Measurements from ENCODE around the gene YIPF1. TPM values are rescaled to one million over a fixed set of nuclear protein-coding genes. Genes with fewer than 3 reads are reported as not detected.

The YIPF1 gene
- total RNA-seq, 4 donors from 2014 or later, result 14.9 to 26.1 (median 23.5) TPM

DNA sequence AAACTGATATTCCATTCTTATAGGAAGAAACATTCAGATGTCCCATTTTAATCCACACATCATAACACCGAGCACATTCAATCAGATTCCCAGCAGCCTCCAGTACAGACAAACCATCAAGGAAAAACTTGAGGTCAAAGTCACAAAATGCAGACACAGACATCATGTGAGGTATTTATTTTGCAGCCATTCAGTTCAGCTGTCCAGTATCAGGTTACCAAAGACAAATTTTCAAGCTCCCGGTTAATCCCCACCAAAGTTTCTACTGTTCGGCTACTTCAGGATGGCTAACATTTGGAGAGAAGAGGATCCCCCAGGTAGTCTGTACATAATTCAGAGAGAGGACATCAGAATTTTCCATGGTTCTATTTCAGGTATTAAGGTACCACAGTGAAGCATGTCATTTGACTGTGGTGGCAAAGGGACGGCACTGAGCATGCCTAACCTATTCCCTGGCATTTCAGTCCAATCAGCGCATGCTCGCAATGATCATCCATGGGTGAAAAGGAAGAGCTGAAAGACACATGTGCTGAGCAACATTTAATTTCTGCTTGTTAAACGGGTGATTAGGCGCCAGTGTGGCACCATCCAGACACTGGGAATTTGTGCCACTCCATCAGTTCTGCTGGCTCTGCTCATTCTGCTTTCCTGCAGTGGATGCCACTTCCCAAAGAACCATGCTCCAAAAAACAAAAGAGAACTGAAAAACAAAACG is 37.9 kb downstream of the YIPF1 start:
- peaks cover 53% of the 10 kb centered on the region for H3K36me3 ChIP-seq

DNA sequence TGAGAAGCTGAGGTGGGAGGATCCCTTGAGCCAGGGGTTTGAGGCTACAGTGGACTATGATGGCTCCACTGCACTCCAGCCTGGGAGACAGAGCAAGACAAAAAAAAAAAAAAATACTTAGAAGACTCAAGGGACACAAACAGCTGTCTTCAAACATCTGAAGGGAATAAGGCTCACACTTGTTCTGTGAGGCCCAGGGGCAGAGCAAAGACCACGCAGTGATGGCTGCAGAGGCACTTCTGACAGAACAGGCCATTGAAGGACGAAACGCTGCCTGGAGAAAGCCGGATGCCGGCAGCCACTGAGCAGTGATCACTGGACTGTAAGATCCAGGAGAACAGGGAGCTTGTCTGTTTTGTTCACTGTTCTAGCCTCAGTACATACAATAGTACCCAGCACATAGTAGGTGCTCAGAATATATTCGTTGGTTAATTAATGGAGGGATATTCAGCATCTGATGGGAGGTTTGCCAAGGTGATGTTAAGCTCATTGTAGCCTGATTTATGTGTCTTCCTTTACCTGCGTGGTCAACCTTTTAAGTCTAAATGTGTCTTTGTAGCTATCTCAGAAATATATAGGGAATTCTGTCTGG is 39.4 kb downstream of the YIPF1 start:
- H3K27ac ChIP-seq, result no peak overlapping the region
- no peak for DNase-seq (ENCODE audit: low spot score in 2 of 2)
- WGBS, result 78% methylated on average over 7 of the region's 7 CpGs
- no peaks in the 10 kb centered on the region for H3K27me3 ChIP-seq
- peaks cover 38% of the 10 kb centered on the region for H3K36me3 ChIP-seq
- no peaks in the 10 kb centered on the region for H3K4me1 ChIP-seq
- H3K4me3 ChIP-seq, result no peak overlapping the region
- no peaks in the 10 kb centered on the region for H3K9me3 ChIP-seq
- TF ChIP-seq EP300 (IDR thresholded peaks at IDR 0.05) (no peak), POLR2AphosphoS5 (IDR thresholded peaks at IDR 0.05) (no peak), POLR2A (IDR thresholded peaks at IDR 0.05) (no peak)
- TF ChIP-seq, protein P1, sequence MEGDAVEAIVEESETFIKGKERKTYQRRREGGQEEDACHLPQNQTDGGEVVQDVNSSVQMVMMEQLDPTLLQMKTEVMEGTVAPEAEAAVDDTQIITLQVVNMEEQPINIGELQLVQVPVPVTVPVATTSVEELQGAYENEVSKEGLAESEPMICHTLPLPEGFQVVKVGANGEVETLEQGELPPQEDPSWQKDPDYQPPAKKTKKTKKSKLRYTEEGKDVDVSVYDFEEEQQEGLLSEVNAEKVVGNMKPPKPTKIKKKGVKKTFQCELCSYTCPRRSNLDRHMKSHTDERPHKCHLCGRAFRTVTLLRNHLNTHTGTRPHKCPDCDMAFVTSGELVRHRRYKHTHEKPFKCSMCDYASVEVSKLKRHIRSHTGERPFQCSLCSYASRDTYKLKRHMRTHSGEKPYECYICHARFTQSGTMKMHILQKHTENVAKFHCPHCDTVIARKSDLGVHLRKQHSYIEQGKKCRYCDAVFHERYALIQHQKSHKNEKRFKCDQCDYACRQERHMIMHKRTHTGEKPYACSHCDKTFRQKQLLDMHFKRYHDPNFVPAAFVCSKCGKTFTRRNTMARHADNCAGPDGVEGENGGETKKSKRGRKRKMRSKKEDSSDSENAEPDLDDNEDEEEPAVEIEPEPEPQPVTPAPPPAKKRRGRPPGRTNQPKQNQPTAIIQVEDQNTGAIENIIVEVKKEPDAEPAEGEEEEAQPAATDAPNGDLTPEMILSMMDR (IDR thresholded peaks at IDR 0.05), result no peak

More for the DNA sequence above, 37.9 kb downstream of the YIPF1 start:
- Histone ChIP-seq H3K27me3 (no peaks in the 10 kb centered on the region), H3K9me3 (no peaks in the 10 kb centered on the region), H3K27ac (no peak overlapping the region), H3K4me1 (no peaks in the 10 kb centered on the region), H3K4me3 (no peak overlapping the region)
- no peak for DNase-seq (ENCODE audit: low spot score in 2 of 2)
- TF ChIP-seq, protein P1 (IDR thresholded peaks at IDR 0.05), result no peak
- no peak for TF ChIP-seq EP300 (IDR thresholded peaks at IDR 0.05)
- no peak for TF ChIP-seq POLR2AphosphoS5 (IDR thresholded peaks at IDR 0.05)
- TF ChIP-seq POLR2A (IDR thresholded peaks at IDR 0.05), result no peak
- 85% methylated on average over 9 of the region's 9 CpGs for WGBS

DNA sequence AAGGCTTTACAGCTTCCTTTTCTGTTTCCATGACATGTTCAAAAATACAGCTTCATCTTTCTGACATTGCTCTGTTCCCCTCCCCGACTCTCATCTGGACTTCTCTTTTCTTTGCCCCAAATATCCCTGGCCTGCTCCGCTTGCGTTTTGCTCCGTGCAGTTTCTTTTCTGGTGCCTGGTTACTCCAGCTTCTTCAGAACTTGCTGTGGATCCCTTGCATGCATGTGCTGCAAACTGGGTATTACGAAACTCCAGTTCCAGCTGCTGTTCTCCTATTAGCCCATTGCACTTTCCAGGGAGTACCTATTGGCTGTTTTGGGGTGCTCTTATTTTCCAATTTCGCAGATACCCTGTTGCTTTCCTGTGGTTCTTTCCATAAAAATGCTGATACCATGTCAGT is 41.6 kb downstream of the YIPF1 start:
- no peaks in the 10 kb centered on the region for H3K9me3 ChIP-seq
- H3K27me3 ChIP-seq, result no peaks in the 10 kb centered on the region
- no peak overlapping the region for H3K4me3 ChIP-seq
- TF ChIP-seq POLR2A (IDR thresholded peaks at IDR 0.05) (no peak), EP300 (IDR thresholded peaks at IDR 0.05) (no peak), POLR2AphosphoS5 (IDR thresholded peaks at IDR 0.05) (no peak)
- TF ChIP-seq, protein P1 (IDR thresholded peaks at IDR 0.05), result no peak
- no peaks in the 10 kb centered on the region for H3K4me1 ChIP-seq
- no peak overlapping the region for H3K27ac ChIP-seq
- no peak for DNase-seq (ENCODE audit: low spot score in 2 of 2)
- 90% methylated on average over 6 of the region's 6 CpGs for WGBS
- peaks cover 16% of the 10 kb centered on the region for H3K36me3 ChIP-seq

DNA sequence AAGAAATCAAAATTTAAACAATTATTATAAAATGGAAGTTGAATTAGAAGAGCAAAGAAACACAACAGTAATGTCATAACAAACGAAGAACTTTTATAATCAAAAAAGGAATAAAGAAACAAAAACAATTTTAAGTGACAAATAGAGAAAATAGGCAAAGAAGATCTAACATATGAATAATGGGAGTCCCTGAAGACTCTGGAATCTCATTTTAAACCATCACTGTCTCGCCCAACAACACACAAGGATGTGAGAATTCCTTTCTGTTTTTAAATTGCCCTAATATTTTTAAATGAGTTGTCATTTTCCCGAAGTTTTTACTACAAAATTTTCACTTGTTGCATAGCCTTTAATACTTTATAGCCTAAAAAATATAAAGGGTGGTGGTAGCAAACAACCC is 47.2 kb downstream of the YIPF1 start:
- H3K4me1 ChIP-seq, result peaks cover 6% of the 10 kb centered on the region
- TF ChIP-seq, protein P1 (IDR thresholded peaks at IDR 0.05), result no peak
- TF ChIP-seq POLR2A (IDR thresholded peaks at IDR 0.05), result no peak
- no peak for TF ChIP-seq POLR2AphosphoS5 (IDR thresholded peaks at IDR 0.05)
- TF ChIP-seq EP300 (IDR thresholded peaks at IDR 0.05), result no peak
- 86% methylated on average over 3 of the region's 3 CpGs for WGBS

DNA sequence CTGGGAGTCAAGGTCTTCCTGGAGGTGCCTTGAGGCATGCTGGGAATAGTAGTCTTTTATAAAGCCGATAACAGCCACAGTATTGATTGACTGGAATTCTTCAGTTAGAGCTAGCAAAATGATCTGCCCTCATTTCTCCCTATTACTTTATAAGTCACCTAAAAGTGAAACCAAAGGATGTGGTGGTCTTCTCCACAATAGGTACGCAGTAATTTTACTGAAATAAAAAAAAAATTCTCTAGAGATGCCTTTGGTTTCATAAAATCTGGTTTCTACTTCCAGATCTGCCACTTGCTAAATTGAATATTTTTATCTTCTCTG is 51.0 kb downstream of the YIPF1 start:
- TF ChIP-seq POLR2A (IDR thresholded peaks at IDR 0.05) (no peak), POLR2AphosphoS5 (IDR thresholded peaks at IDR 0.05) (no peak), EP300 (IDR thresholded peaks at IDR 0.05) (no peak)
- TF ChIP-seq, protein P1 (IDR thresholded peaks at IDR 0.05), result no peak
- H3K4me1 ChIP-seq, result peaks cover 13% of the 10 kb centered on the region
- no peaks in the 10 kb centered on the region for H3K27me3 ChIP-seq
- WGBS, result 5% methylated on average over 2 of the region's 2 CpGs
- no peaks in the 10 kb centered on the region for H3K9me3 ChIP-seq
- H3K27ac ChIP-seq, result peak overlapping the region; percentile 98
- peak overlapping the region; percentile 86 for H3K4me3 ChIP-seq
- no peak for DNase-seq (ENCODE audit: low spot score in 2 of 2)
- no peaks in the 10 kb centered on the region for H3K36me3 ChIP-seq

More for the DNA sequence above, 47.2 kb downstream of the YIPF1 start:
- H3K4me3 ChIP-seq, result no peak overlapping the region
- no peaks in the 10 kb centered on the region for H3K36me3 ChIP-seq
- no peak overlapping the region for H3K27ac ChIP-seq
- no peak for DNase-seq (ENCODE audit: low spot score in 2 of 2)
- no peaks in the 10 kb centered on the region for H3K27me3 ChIP-seq
- no peaks in the 10 kb centered on the region for H3K9me3 ChIP-seq

Measured in suprapubic skin (tissue), 4 donors.